ENCODE measurements around the gene ZBBX. TPM values are rescaled to one million over a fixed set of nuclear protein-coding genes. Genes with fewer than 3 reads are reported as not detected.
A peak's percentile ranks its signal among the peaks of the same experiment; 100 is the strongest.

ZBBX gene
- polyA plus RNA-seq, 1 of the 3 experiments (the other 2 are of a cell fraction): 0.18 TPM

DNA sequence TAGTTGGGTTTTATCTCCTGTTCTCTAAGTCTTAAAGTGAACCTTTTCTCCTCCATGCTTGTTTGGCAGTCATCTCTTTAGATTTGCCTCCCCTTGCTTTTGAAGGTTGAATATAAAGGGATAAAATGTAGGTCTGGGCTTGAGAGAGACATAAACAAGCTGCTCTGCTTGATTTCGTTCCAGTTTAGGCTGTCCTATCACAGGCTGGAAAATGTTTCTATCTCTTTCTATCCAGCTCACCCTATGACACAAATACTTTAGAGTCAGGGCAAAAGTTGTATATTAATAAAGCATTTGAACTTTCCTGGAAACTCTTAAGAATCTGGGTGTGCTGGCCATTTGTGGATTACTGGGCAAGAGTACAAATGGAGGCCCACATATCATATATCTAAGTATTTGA, 29.5 kb upstream of the ZBBX start:
- WGBS (ENCODE audit: low lambda C conversion rate): 0% methylated on average over 1 of the region's 1 CpG
- POLR2A ChIA-PET: no interaction called here
- CTCF ChIA-PET: interaction anchor here (1.0 to 1.8 kb wide), 2 partner anchors 9 to 14 kb away, joined by 4 read pairs; no protein-coding TSS in a partner anchor

DNA sequence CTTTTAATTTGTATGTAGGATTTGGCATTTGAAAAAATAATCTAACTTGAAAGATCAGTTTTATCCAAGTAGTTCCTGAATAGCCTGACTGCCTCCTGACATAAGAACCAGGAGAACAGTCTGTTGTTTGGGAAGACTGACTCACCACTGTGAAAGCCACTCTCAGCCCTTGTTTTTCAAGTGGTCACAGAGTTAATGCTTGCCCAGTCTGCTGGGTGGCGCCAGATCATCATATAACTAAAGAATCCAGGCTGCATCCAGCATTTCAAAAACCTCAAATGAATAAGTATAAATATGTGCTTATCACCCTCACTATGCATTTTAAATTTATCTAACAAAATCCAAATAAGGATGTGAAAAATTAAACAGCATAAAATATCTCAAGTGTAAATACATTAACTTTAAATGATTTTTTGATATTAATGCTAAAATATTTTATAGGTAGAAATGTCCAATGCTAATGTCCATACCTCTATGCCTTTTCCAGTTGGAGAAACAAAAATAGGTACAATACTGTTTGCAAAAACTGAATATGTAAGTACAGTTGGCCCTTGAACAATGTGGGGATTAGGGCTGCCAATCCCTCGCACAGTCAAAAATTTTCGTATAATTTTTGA, 26.9 kb upstream of the ZBBX start:
- POLR2A ChIA-PET: no interaction called here
- H3K9me3 ChIP-seq: no peaks in the 10 kb centered on the region
- no peaks in the 10 kb centered on the region for H3K27me3 ChIP-seq (ENCODE audit: insufficient read depth)
- no peaks in the 10 kb centered on the region for H3K36me3 ChIP-seq (replicated peaks in 1 of 2; ENCODE audit: control insufficient read depth in 1 of 2, insufficient read depth in 2 of 2, low read length in 1 of 2)
- H3K27ac ChIP-seq (ENCODE audit: low read depth in 2 of 2, low read length in 1 of 2): no peak overlapping the region
- TF ChIP-seq, protein P1, sequence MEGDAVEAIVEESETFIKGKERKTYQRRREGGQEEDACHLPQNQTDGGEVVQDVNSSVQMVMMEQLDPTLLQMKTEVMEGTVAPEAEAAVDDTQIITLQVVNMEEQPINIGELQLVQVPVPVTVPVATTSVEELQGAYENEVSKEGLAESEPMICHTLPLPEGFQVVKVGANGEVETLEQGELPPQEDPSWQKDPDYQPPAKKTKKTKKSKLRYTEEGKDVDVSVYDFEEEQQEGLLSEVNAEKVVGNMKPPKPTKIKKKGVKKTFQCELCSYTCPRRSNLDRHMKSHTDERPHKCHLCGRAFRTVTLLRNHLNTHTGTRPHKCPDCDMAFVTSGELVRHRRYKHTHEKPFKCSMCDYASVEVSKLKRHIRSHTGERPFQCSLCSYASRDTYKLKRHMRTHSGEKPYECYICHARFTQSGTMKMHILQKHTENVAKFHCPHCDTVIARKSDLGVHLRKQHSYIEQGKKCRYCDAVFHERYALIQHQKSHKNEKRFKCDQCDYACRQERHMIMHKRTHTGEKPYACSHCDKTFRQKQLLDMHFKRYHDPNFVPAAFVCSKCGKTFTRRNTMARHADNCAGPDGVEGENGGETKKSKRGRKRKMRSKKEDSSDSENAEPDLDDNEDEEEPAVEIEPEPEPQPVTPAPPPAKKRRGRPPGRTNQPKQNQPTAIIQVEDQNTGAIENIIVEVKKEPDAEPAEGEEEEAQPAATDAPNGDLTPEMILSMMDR (IDR thresholded peaks at IDR 0.05): peak; percentile 75
- no peak for TF ChIP-seq EP300 (IDR thresholded peaks at IDR 0.05; ENCODE audit: borderline replicate concordance in 1 of 2, low read depth in 1 of 2, low read length in 1 of 2)
- TF ChIP-seq, protein P2, sequence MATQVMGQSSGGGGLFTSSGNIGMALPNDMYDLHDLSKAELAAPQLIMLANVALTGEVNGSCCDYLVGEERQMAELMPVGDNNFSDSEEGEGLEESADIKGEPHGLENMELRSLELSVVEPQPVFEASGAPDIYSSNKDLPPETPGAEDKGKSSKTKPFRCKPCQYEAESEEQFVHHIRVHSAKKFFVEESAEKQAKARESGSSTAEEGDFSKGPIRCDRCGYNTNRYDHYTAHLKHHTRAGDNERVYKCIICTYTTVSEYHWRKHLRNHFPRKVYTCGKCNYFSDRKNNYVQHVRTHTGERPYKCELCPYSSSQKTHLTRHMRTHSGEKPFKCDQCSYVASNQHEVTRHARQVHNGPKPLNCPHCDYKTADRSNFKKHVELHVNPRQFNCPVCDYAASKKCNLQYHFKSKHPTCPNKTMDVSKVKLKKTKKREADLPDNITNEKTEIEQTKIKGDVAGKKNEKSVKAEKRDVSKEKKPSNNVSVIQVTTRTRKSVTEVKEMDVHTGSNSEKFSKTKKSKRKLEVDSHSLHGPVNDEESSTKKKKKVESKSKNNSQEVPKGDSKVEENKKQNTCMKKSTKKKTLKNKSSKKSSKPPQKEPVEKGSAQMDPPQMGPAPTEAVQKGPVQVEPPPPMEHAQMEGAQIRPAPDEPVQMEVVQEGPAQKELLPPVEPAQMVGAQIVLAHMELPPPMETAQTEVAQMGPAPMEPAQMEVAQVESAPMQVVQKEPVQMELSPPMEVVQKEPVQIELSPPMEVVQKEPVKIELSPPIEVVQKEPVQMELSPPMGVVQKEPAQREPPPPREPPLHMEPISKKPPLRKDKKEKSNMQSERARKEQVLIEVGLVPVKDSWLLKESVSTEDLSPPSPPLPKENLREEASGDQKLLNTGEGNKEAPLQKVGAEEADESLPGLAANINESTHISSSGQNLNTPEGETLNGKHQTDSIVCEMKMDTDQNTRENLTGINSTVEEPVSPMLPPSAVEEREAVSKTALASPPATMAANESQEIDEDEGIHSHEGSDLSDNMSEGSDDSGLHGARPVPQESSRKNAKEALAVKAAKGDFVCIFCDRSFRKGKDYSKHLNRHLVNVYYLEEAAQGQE (IDR thresholded peaks at IDR 0.05; ENCODE audit: low read depth, low read length): no peak
- no peak for TF ChIP-seq TEAD4 (IDR thresholded peaks at IDR 0.05; ENCODE audit: borderline replicate concordance, insufficient read depth)
- no peak for TF ChIP-seq EZH2phosphoT487 (IDR thresholded peaks at IDR 0.05; ENCODE audit: borderline replicate concordance, low read depth)
- peak; percentile 52 for TF ChIP-seq SMC3 (IDR thresholded peaks at IDR 0.05; ENCODE audit: low read depth, low read length)
- TF ChIP-seq RAD21 (IDR thresholded peaks at IDR 0.05; ENCODE audit: low read length): peak; percentile 77
- CTCF ChIA-PET: interaction anchor here (1.9 to 2.0 kb wide), 2 partner anchors 27 to 475 kb away, joined by 7 to 12 read pairs; partner anchors contain the start of gene ZBBX
- H2AFZ ChIP-seq (ENCODE audit: low read depth): no peak overlapping the region
- no peaks in the 10 kb centered on the region for H3K4me1 ChIP-seq (ENCODE audit: control insufficient read depth in 1 of 2, insufficient read depth in 2 of 2, low read depth in 1 of 2, low read length in 1 of 2)
- 32% methylated on average over 3 of the region's 3 CpGs for WGBS (ENCODE audit: low lambda C conversion rate)
- H3F3A ChIP-seq (replicated peaks; ENCODE audit: insufficient read depth): no peaks in the 10 kb centered on the region
- no peak overlapping the region for H3K9ac ChIP-seq
- H3K79me2 ChIP-seq (ENCODE audit: insufficient read depth): no peaks in the 10 kb centered on the region
- H3K4me3 ChIP-seq (ENCODE audit: low read depth in 2 of 2, low read length in 1 of 2): no peak overlapping the region; a peak in 1 of 4 replicates
- no peaks in the 10 kb centered on the region for H4K20me1 ChIP-seq (ENCODE audit: insufficient read depth)
- H3K4me2 ChIP-seq: no peak overlapping the region
- H3K9me2 ChIP-seq: no peaks in the 10 kb centered on the region
- peak; percentile 8 for DNase-seq

More for the DNA sequence above, 29.5 kb upstream of the ZBBX start:
- H3F3A ChIP-seq (replicated peaks; ENCODE audit: insufficient read depth): no peaks in the 10 kb centered on the region
- no peaks in the 10 kb centered on the region for H3K9me2 ChIP-seq
- H3K9me3 ChIP-seq: no peaks in the 10 kb centered on the region
- no peaks in the 10 kb centered on the region for H3K36me3 ChIP-seq (replicated peaks in 1 of 2; ENCODE audit: control insufficient read depth in 1 of 2, insufficient read depth in 2 of 2, low read length in 1 of 2)
- H3K27ac ChIP-seq (ENCODE audit: low read depth in 2 of 2, low read length in 1 of 2): no peak overlapping the region
- no peak overlapping the region for H3K4me2 ChIP-seq
- H3K27me3 ChIP-seq (ENCODE audit: insufficient read depth): no peaks in the 10 kb centered on the region
- H4K20me1 ChIP-seq (ENCODE audit: insufficient read depth): no peaks in the 10 kb centered on the region
- no peak overlapping the region for H2AFZ ChIP-seq (ENCODE audit: low read depth)
- DNase-seq: no peak
- H3K79me2 ChIP-seq (ENCODE audit: insufficient read depth): no peaks in the 10 kb centered on the region
- H3K4me3 ChIP-seq (ENCODE audit: low read depth in 2 of 2, low read length in 1 of 2): no peak overlapping the region
- TF ChIP-seq ELF1 (IDR thresholded peaks at IDR 0.05) (no peak), RAD21 (IDR thresholded peaks at IDR 0.05; ENCODE audit: low read length) (no peak)
- TF ChIP-seq, protein P3, sequence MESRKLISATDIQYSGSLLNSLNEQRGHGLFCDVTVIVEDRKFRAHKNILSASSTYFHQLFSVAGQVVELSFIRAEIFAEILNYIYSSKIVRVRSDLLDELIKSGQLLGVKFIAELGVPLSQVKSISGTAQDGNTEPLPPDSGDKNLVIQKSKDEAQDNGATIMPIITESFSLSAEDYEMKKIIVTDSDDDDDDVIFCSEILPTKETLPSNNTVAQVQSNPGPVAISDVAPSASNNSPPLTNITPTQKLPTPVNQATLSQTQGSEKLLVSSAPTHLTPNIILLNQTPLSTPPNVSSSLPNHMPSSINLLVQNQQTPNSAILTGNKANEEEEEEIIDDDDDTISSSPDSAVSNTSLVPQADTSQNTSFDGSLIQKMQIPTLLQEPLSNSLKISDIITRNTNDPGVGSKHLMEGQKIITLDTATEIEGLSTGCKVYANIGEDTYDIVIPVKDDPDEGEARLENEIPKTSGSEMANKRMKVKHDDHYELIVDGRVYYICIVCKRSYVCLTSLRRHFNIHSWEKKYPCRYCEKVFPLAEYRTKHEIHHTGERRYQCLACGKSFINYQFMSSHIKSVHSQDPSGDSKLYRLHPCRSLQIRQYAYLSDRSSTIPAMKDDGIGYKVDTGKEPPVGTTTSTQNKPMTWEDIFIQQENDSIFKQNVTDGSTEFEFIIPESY (IDR thresholded peaks at IDR 0.05; ENCODE audit: borderline replicate concordance, low read depth): no peak
- no peak overlapping the region for H3K9ac ChIP-seq
- no peaks in the 10 kb centered on the region for H3K4me1 ChIP-seq (ENCODE audit: control insufficient read depth in 1 of 2, insufficient read depth in 2 of 2, low read depth in 1 of 2, low read length in 1 of 2)
